ENCODE data around the gene IRF1.
"Not testable (repeated sequence)": the region's sequence is repeated elsewhere in the genome, so short reads cannot be mapped to it uniquely, and the experiment has no call there.

- not testable (repeated sequence) for TF ChIP-seq CTCF (IDR thresholded peaks at IDR 0.05; ENCODE audit: low read depth, low read length, missing input control); NR2F2 (IDR thresholded peaks at IDR 0.05); EGR1 (IDR thresholded peaks at IDR 0.05; ENCODE audit: low read depth in 2 of 2)
These were observed 34.3 kb upstream of the IRF1 start for GRCh38 chr5:132524877-132525276.

All from liver (tissue), 3 donors.